Esophagus squamous epithelium (tissue), 5 donors: ENCODE results near the gene OBSCN. TPM values are rescaled to one million over a fixed set of nuclear protein-coding genes. Genes with fewer than 3 reads are reported as not detected.

Source experiments
- DNase-seq: peaks from one replicate; lab custom pipeline; 2025; lab: John Stamatoyannopoulos, UW
- H3K27ac ChIP-seq, 4 donors: fragments of 200-600 bp; sonication (generic); one replicate each; pipeline ENCODE4 v1.5.1; 2016 to 2019; ENCODE audit warnings: mild to moderate bottlenecking in 1 of 4
- H3K27me3 ChIP-seq, 4 donors: fragments of 200-600 bp; sonication (generic); 1 replicate in 3 of 4; 2 replicates in 1 of 4; pipeline versions ENCODE4 v1.5.1 to v1.6.0; 2017 to 2021; ENCODE audit warnings: antibody characterized with exemption in 1 of 4
- H3K36me3 ChIP-seq, 3 donors: fragments of 200-600 bp; sonication (generic); one replicate each; pipeline ENCODE4 v1.5.1; 2016 to 2019
- H3K4me1 ChIP-seq, 3 donors: fragments of 200-600 bp; sonication (generic); one replicate each; pipeline ENCODE4 v1.5.1; 2017 to 2019
- H3K4me3 ChIP-seq, 4 donors: fragments of 200-600 bp; sonication (generic); 1 replicate in 3 of 4; 2 replicates in 1 of 4; pipeline ENCODE4 v1.5.1; 2016 to 2019; ENCODE audit warnings: mild to moderate bottlenecking in 2 of 4, moderate library complexity in 1 of 4
- H3K9me3 ChIP-seq, 3 donors: fragments of 200-600 bp; sonication (generic); one replicate each; pipeline ENCODE4 v1.5.1; 2016 to 2019
- CTCF ChIP-seq, 6 experiments: fragments of 450-650 bp in 4 of 6; fragments of 200-600 bp in 2 of 6; sonication (generic) in 2 of 6; IDR thresholded peaks; one replicate each; pipeline ENCODE4 v1.5.1; 2016 to 2019; ENCODE audit warnings: antibody characterized with exemption in 6 of 6, mild to moderate bottlenecking in 4 of 6, moderate library complexity in 4 of 6
- POLR2A ChIP-seq, 4 donors: fragments of 450-650 bp; IDR thresholded peaks; one replicate each; pipeline ENCODE4 v1.6.1; 2017; ENCODE audit warnings: antibody characterized with exemption in 4 of 4, mild to moderate bottlenecking in 4 of 4, moderate library complexity in 3 of 4
- WGBS, 2 donors: methylation state at CpG; one replicate each; pipeline ENCODE4 v1.1.5; 2018; 5-methylcytosine and 5-hydroxymethylcytosine counted together
- intact Hi-C: fragments of 100-400 bp; cut with DNase I; formaldehyde crosslinking; loops from one replicate; pipeline ENCODE4 v1.15.0; 2022
- total RNA-seq, 4 donors: library from RNA; depleted of rRNA; stranded (reverse); fragments of >200 nt; gene quantifications; one replicate each; pipeline ENCODE4 v1.1.0, GENCODE V29; 2016
- donor health status: DM: yes; HTN: yes; CAD: no.

The OBSCN gene
- total RNA-seq, 4 donors from 2014 or later = 4.0 to 53.2 (median 13.8) TPM

DNA sequence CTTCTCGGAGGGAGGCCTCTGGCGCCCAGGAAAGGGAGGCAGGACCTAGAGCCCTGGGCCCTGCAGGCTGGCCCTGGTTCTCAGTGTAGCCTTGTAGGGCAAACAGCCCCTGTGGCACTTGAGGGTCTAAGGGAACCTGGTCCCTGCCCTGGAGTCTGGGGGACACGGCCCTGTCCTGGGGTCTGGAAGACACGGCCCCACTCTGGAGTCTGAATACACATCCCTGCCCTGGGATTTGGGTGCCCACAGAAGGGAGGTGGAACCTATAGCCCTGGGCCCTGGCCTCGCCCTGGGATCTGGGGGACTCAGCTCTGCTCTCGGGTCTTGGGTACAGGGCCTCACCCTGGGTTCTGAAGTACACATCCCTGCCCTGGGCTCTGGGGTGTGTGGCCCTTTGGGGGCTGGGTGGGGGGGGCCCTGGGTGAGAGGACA lies 97.9 kb downstream of the OBSCN start:
- Histone ChIP-seq H3K4me1 (no peaks in the 10 kb centered on the region), H3K27ac (no peak overlapping the region), H3K9me3 (peaks cover 0 to 26% (median 18%) of the 10 kb centered on the region in 3 donors), H3K27me3 (peaks cover 0 to 4% (median 0%) of the 10 kb centered on the region in 4 donors), H3K4me3 (no peak overlapping the region), H3K36me3 (peaks cover 0 to 29% (median 0%) of the 10 kb centered on the region in 3 donors)
- TF ChIP-seq POLR2A (IDR thresholded peaks at IDR 0.05) (no peak), CTCF (IDR thresholded peaks at IDR 0.05) (no peak)
- DNase-seq = no peak
- intact Hi-C loops = no loop called here
- WGBS, 2 donors = 100% methylated on average over 3 of the region's 6 CpGs; no CpG with 5 or more reads in 1 of the 2 donors

DNA sequence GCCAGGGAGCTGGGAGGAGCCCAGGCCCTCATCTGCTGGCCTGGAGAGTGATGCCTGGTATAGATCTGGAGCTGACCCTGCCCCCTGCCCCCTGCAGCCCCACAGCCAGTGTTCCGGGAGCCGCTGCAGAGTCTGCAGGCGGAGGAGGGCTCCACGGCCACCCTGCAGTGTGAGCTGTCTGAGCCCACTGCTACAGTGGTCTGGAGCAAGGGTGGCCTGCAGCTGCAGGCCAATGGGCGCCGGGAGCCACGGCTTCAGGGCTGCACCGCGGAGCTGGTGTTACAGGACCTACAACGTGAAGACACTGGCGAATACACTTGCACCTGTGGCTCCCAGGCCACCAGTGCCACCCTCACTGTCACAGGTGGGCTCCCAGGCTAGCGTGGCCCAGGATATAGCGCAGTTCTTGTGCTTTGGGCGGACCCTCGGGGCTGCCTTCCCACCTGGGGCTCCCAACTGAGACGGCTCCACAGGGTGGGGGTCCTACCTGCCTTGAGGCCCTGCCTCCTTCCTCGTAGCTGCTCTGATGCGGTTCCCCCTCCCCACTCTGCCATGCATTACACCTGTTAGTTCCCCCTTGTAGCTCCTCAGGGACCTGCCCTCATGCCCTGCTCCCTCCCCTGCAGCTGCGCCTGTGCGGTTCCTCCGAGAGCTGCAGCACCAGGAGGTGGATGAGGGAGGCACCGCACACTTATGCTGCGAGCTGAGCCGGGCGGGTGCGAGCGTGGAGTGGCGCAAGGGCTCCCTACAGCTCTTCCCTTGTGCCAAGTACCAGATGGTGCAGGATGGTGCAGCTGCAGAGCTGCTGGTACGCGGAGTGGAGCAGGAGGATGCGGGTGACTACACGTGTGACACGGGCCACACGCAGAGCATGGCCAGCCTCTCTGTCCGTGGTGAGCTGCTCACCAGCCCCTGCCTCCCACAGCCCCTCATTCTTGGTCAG lies 98.7 kb downstream of the OBSCN start:
- intact Hi-C loops = no loop called here
- TF ChIP-seq POLR2A (IDR thresholded peaks at IDR 0.05) = no peak
- TF ChIP-seq CTCF (IDR thresholded peaks at IDR 0.05) = no peak
- Histone ChIP-seq H3K4me3 (no peak overlapping the region), H3K27ac (no peak overlapping the region), H3K4me1 (no peaks in the 10 kb centered on the region), H3K36me3 (peaks cover 0 to 24% (median 0%) of the 10 kb centered on the region in 3 donors), H3K9me3 (peaks cover 0 to 19% (median 11%) of the 10 kb centered on the region in 3 donors), H3K27me3 (peaks cover 0 to 4% (median 0%) of the 10 kb centered on the region in 4 donors)
- 62 to 83% methylated on average over 8 to 9 of the region's 35 CpGs for WGBS, 2 donors
- no peak for DNase-seq

- Histone ChIP-seq H3K36me3 (peaks cover 0 to 24% (median 0%) of the 10 kb centered on the region in 3 donors), H3K9me3 (peaks cover 0 to 19% (median 8%) of the 10 kb centered on the region in 3 donors), H3K4me1 (no peaks in the 10 kb centered on the region), H3K27me3 (peaks cover 0 to 9% (median 0%) of the 10 kb centered on the region in 4 donors), H3K4me3 (no peak overlapping the region), H3K27ac (no peak overlapping the region)
- DNase-seq = no peak
- TF ChIP-seq CTCF (IDR thresholded peaks at IDR 0.05) = no peak
- TF ChIP-seq POLR2A (IDR thresholded peaks at IDR 0.05) = no peak
- intact Hi-C loops = no loop called here
- 70 to 90% methylated on average over 2 of the region's 22 CpGs for WGBS, 2 donors
Observed at GRCh38 chr1:228307218-228308023, 99.6 kb downstream of the OBSCN start.

DNA sequence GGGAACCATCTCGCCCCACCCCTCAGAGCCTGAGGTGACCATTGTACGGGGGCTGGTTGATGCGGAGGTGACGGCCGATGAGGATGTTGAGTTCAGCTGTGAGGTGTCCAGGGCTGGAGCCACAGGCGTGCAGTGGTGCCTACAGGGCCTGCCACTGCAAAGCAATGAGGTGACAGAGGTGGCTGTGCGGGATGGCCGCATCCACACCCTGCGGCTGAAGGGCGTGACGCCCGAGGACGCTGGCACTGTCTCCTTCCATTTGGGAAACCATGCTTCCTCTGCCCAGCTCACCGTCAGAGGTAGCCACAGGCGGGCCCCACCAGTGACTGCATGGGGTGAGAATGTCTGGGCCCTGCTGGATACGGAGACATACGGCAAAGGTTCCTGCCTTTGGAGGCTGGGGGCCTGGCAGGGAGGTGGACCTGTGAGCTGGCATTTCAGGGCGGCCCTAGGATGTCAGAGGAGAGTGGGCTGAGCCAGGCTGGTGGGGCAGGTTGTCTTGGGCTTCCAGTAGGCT lies 100.3 kb downstream of the OBSCN start:
- WGBS, 2 donors = 90 to 92% methylated on average over 9 to 12 of the region's 18 CpGs
- peaks cover 0 to 10% (median 0%) of the 10 kb centered on the region in 4 donors for H3K27me3 ChIP-seq
- no peaks in the 10 kb centered on the region for H3K4me1 ChIP-seq
- TF ChIP-seq POLR2A (IDR thresholded peaks at IDR 0.05) (no peak), CTCF (IDR thresholded peaks at IDR 0.05) (no peak)
- intact Hi-C loops = no loop called here
- H3K4me3 ChIP-seq = no peak overlapping the region
- H3K9me3 ChIP-seq = peaks cover 0 to 16% (median 9%) of the 10 kb centered on the region in 3 donors
- H3K36me3 ChIP-seq = peaks cover 0 to 20% (median 0%) of the 10 kb centered on the region in 3 donors
- DNase-seq = no peak
- H3K27ac ChIP-seq = no peak overlapping the region
